ENCODE measurements around the gene PTPRN2.

The PTPRN2 gene

DNA sequence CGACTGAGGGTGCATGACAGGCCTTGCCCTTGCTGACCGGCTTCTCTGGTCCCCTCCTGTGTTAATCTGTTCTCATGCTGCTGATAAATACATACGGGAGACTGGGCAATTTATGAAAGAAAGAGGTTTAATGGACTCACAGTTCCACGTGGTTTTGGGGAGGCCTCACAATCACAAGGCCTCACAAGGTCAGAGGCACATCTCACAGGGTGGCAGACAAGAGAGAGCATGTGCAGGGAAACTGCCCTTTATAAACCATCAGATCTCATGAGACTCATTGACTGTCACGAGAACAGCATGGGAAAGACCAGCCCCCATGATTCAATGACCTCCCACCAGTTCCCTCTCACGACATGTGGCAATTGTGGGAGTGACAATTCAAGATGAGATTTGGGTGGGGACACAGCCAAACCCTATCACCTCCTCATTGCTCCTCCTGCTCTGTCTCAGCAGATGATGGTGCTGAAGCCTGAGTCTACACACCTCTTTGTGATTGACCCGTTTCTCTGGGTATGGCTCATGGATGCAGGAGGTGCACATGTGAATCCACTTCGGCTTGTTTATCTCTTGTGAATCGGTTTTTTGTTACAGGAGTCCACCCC, 703.1 kb downstream of the PTPRN2 start:
- DNase-seq: no peak

DNA sequence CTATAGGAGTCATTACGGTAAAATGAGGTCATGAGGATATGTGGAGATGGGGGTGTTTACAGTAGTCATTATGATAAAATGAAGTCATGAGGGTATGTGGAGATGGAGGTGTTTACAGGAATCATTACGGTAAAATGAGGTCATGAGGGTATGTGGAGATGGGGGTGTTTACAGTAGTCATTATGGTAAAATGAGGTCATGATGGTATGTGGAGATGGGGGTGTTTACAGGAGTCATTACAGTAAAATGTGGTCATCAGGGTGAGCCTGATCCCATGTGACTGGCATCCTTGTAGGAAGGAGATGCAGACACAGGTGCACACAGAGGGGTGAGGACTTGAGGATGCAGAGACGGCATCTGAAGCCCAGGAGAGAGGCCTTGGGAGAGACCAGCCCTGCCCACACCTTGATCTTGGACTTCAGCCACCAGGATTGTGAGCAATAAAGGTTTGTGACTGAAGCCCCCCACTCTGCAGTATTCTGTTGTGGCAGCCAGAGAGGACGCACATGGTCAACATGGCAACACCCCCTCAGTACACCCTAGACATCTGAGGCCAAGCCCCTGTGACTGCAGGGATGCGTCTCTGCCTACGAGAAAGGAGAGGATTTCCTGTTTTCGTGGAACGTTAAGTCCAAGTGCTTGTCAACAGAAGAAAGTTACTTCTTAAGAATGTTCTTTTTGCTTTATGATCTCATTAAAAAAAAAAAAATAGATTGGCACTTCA, 706.4 kb downstream of the PTPRN2 start:
- no peak for DNase-seq

DNA sequence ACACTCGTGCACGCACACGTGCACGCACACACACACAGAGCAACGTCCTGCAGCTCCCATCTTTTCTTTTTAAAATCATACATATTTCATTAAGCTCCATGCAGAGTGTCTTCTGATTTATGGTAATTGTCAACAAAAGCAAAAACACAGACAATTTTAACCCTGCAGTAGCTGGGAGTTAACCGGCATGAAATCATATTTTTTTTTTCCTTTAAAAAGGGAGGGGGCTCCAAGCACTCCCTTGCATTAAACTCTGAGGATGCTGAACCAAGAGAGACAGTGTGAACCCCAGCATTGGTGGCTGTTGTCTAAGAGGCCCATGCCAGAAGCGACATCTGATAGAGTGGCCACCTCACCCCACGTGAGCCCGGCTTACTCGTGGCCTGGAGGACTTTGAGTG, 708.2 kb downstream of the PTPRN2 start:
- DNase-seq: no peak

DNA sequence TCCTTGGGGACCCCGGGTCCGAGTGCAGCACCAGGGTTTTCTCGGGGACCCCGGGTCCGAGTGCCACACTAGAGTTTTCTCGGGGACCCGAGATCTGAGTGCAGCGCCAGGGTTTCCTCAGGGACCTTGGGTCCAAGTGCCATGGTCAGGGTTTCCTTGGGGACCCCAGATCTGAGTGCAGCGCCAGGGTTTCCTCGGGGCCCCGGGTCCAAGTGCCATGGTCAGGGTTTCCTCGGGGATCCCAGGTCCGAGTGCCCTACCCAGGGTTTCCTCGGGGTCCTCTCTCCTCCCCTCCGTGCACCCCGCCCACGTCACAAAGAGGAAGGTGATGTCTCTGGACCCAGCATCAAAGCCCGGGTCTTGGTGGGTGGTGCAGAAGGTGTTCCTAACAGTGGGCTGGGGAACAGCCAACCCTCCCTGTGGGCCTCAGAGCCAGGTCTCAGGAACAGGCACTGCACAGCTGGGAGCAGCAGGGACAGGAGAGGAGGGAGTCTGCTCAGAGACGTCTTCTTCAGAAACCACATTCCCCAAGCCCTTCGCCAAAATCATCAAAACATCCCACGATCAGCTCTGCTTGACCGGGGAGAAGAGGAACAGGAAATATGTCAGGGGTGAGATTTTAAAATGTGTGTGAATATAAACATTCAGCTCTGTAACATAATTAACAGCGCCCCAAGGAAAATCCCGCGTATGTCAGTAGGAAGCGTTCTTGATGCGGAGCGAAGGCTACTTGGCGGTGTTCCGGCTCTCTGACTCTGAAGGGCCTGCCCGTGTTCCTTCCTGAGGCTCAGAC, 710.1 kb downstream of the PTPRN2 start:
- no peak for DNase-seq

DNA sequence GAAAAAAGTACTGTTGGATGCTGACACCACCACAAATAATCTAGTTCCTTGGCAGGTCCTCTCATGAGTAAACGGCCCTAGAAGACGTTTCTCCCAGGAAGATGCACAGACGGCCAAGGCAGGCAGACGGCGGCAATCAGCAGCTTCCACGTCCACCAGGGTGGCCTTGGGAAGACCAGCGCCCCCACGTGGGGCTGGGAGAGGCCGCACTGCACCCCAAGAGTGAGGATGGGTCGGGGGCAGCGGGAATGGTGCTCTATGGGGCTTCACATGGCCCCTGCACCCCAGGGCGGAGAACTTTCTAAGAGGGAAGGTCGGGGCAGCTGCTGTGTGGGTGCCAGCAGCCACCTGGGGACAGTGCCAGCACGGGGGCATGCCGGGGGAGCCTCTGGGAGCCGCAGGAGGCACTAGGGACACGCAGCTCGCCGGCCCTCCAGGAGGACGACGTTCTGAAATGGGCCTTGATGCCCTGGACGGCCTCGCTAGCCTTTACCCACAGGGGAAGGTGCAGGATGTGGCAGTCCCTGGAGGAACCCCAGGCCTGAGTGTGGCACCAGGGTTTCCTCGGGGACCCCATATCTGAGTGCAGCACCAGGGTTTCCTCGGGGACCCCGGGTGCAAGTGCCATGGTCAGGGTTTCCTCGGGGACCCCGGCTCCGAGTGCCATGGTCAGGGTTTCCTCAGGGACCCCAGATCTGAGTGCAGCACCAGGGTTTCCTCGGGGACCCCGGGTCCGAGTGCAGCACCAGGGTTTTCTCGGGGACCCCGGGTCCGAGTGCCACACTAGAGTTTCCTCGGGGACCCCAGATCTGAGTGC, 710.9 kb downstream of the PTPRN2 start:
- no peak for DNase-seq

DNA sequence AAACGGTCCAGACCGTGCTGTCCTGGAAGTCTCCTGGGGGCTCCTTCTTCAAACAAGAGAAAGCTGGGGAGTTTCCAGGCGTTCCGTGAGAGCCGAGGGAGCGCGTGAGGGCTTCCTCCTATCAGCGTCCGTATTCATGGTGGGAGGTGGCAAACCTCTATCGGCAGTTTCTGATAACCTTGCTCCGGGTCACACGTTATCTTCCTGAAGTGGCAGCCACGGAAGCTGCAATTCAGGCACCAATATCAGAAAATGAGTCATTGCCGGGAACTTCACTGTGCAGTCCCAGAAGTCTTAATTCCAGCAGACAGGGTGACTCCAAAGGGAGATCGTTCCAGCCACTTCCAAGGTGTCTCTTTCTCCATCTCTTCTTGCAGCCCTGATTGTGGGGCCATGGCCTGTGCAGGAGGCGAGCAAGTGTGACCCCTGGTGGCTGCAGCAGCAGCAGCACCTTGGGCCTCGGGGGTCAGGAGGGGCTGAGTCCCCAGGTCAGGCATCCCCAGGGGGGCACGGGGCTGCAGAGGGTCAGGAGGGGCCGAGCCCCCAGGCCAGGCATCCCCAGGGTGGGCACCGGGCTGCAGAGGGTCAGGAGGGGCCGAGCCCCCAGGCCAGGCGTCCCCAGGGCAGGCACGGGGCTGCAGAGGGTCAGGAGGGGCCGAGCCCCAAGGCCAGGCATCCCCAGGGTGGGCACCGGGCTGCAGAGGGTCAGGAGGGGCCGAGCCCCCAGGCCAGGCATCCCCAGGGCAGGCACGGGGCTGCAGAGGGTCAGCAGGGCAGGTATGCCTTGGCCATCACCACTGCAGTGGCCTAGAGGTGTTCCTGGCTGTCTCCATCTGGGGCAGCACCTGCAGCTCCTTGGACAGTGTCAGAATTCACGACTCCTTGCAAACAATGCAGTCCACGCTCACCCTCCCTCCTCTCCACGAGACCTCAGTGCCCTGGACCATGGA, 712.1 kb downstream of the PTPRN2 start:
- no peak for DNase-seq

DNA sequence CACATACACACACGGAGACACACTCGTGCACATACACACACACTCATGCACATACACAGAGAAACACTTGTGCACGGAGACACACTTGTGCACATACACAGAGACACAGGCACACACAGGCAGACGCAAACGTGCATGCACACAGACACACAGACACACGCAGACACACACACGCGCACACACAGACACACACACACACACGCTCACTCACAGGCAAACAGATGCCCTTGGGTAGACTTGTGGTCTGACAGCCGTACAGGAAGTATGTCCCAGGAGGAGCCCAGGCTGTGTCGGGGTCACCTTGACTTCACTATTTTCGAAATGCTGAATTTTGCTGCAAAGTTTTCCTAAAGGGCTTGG, 712.8 kb downstream of the PTPRN2 start:
- no peak for DNase-seq

DNA sequence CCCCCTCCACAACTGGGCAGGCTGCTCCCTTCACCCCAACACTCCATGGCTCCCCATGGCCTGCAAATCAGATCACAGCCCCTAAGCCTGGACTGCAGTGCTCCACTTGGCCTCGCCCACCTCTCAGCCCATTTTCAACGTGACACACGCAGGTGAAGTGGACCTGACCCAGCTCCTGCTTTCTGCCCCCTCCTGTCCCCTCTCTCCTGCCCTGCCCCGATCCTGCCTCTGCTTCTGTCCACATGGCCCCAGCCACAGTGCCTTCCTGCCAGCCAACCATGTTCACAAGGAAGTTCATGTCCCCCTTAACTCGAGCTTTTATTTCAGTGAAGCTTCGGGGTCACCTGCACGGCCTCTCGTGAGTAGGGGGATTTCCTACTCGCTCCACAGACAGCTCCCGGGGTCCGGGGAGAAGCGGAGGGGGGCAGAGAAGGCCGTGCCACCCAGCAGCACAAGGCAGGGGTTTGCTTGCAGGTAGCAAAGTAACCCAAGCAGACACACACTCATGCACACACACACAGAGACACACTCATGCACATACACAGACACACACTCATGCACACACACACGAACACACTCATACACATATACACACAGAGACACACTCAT, 713.3 kb downstream of the PTPRN2 start:
- no peak for DNase-seq

DNA sequence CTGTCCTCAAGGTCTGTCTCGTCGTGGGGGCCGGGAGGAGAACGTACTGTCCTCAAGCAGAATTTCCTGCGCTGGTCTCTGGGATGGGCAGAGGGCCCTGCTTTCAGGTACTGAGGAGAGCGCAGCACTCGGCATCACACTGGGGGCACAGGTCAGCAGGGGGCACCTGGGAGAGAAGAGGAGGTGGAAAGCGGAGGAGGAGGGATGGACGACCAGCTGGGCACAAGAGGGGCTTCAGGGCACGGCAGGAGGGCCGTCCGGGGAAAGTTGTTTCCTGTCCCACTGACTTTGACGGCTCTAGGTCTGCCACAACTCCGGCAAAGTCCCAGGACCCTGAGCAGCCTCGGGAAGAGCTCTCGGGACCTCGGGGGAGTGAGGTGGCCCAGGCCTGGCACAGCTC, 714.0 kb downstream of the PTPRN2 start:
- DNase-seq: no peak

DNA sequence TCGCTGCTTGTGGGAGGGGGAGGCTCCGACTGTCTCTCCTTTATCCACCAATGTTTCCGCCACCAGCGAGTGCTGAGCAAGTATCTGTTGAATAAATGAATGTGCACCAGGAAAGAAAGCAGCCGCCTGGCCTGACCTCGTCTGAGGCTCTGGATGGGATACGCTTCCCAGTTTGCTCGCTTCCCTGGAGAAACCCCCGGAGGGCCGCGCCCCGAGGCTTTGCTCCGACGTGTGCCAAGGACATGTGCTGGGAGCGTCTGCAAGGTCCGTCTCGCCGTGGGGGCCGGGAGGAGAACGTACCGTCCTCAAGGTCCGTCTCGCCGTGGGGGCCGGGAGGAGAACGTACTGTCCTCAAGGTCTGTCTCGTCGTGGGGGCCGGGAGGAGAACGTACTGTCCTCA, 714.4 kb downstream of the PTPRN2 start:
- no peak for DNase-seq

DNA sequence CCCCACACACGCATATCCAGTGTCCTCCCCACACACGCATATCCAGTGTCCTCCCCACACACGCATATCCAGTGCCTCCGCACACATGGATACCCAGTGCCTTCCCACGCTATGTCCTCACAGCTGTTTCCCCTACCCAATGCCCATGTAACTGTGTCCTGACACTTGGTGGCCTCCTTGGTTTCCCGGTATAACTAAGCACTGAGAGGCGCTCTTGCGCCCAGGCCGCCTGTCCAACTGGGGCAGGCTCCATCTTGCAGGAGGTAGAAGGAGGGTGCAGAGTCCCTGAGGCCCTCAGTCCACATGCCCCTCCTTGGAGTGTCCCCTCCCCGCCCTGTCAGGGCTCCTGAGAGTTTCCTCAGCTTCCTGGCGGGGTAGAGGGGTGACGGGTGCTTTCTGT, 715.2 kb downstream of the PTPRN2 start:
- DNase-seq: no peak

DNA sequence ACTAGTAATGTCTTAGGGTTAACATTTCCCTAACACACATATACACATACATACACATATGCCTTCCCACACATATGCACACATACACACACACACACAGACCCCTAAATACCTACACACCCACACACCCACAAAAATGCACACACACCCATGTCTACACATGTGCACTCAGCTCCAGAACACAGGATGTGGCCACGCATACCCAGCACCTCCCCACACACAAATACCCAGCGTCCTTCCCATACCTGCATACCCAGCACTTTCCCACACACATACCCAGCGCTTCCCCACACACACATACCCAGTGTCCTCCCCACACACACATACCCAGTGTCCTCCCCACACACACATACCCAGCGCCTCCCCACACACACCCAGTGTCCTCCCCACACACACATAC, 715.9 kb downstream of the PTPRN2 start:
- DNase-seq: no peak

DNA sequence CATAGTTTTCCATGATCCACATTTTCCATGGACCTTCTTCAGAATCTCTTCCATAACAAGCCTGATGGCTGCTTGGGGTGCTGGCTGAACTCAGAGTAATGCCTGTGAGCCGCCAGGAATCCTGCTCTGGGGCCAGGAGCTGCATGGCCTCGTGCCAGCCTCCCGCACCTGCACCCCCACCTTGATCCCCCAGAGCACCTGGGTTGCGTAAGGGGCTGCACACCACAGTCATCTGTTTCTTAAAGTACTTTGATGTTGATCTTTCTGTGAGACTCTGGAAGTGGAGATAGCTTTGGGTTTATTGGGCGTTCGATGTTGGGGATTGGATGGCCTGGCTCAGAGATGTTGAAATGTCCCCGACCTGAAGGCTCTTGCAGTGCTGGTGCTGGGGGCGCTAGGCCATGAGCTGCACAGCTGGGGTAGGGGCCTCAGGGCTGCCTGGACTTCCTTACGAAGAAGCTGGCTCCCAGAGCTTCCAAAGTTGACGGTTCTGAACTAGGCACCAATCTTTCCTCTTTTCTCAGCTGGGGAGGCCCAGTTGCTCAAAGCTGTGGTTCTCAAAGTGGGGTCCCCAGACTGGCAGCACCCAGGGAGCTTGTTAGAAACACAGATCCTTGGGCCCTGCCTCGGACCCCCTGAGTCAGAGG, 716.9 kb downstream of the PTPRN2 start:
- no peak for DNase-seq

DNA sequence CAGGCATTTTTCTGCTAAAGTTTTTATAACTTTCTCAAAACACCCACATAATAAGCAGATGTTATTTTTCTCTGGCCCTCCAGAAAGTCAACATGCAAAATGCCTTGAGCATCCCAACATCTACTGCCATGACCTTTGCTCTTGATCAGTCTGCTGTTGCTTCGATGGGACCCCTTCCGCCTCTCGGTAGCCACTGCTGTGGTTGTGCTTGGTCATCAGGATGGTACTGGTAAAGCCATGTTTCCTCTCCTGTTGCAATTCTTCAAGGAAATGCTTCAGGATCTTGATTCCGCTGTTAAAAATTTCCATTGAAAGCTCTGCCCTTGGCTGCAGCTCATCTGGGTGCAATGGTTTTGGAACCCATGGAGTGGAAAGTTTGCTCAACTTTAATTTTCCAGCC, 717.8 kb downstream of the PTPRN2 start:
- DNase-seq: no peak

DNA sequence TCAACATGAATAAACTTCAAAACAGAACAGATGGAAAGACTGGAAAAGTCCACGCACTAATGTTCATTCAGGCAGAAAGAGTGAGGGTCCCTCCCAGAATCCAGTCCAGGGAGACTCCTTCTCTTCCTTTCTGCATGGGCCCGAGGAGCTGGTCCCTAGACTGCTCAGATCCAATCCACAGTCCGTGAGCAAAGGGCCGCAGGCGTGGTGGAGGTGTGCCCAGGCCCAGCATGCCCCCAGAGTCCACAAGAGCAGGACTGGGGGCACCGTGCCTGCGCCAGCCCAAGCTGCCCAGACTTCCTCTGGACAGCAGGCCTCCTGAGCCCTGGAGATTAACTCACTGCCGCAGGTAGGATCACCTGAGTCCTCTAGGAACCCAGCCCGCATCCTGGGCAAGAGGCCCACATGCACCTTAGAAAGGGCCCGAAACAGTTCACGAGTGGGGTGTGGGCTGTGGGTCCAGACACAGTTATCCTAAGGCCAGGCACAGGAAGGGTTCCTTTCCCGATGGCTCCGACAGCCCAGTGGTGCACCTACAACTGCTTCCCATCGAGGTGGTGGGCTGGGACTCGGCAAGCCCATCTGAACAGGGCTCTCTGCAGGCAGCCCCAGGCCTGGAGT, 719.8 kb downstream of the PTPRN2 start:
- DNase-seq: no peak

DNA sequence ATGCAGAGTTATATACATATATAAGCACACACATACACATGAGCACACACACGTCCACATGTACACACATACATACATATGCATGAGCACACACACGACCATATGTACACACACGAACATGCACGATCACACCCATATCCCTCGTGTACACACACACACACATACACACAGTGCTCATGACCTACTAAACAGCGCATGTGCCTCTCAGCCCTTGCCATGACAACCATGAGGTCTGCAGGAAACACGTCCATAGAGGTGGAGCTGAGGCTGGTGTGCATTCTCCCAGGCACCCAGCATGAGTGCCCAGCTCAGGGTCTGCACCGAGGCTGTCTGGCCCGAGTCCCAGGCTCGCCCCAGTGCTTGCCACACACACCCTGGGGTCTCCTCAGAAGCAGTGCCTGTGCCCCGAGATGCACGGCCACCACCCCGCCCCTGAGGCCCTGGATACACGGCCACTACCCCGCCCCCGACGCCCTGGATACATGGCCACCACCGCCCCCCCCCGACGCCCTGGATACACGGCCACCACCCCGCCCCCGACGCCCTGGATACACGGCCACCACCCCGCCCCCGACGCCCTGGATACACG, 721.2 kb downstream of the PTPRN2 start:
- no peak for DNase-seq

DNA sequence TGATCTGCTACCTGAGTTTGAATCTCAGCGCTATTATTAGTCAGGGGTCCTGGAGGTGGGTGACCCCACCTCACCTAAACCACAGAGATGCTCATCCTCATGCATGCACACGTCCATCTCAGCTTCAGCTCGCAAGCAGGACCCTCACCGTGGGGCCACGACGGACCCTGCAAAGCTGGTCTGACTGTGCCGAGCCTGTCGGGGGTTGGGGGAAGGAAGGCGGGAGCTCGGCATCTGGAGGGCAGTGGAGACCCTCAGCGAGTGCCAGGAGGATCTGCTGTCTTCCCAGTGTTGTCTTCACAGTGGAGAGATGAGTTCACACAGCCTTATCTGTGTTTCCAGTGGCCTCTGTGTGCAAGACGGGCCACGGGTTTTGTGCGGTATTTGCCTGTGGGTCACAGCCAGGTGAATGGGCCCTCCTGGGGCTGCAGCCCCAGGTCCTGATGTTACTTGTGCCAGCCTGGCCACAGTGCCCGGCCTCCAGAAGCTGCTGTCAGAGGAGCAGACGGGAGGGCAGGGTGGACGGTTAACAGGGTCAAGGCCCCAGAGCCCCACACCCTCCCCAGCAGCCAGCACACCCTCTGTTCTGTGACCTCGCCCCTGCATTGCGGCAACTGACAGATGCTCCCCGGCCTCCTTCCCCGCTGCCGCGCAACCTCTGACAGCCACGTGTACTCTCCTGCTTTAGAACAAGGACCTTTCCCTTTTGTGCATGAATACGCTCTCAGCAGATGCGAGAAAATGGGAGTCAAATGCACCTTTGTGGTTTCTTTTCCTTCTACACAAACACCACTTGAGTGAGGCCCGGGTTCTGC, 722.1 kb downstream of the PTPRN2 start:
- DNase-seq: no peak

DNA sequence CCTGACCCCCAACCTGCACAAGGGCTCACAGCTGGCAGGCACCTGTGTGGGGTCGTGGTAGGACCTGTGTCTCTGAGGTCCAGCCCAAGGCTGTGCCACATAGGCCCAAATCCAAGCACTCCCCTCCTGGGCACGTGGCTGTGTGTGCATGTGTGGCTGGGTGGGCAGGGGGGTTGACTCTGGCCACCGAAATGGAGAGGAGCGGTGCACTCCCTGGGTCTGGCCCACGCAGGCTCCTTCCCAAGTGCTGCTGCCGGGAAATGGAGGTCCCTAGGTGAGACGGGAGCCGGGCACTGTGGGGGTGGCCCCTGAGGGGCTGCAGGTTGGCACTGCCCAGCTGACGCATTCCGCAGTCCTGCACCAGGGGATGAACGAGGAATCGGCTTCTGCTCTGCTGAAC, 722.7 kb downstream of the PTPRN2 start:
- no peak for DNase-seq
